Measurements from ENCODE around the gene RCOR1. TPM values are rescaled to one million over a fixed set of nuclear protein-coding genes. Genes with fewer than 3 reads are reported as not detected.

RCOR1 gene
- total RNA-seq, 1 experiment from 2014 or later: 102 TPM

DNA sequence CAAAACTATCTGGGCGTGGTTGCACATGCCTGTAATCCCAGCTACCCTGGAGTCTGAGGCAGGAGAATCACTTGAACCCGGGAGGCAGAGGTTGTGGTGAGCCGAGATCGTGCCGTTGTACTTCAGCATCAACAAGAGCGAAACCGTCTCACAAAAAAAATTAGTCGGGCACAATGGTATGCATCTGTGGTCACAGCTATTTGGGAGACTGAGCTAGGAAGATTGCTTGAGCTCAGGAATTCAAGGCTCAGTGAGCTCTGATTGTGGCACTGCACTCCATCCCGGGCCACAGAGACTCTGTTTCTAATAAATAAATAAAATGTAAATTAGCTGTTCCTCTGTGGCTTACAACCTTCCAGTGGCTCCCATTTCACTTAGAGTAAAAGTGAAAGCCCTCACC, 28.0 kb downstream of the RCOR1 start:
- no peak for TF ChIP-seq EZH2 (IDR thresholded peaks at IDR 0.05; ENCODE audit: borderline replicate concordance, low read depth, low read length, poor library complexity, severe bottlenecking)
- TF ChIP-seq, protein P1, sequence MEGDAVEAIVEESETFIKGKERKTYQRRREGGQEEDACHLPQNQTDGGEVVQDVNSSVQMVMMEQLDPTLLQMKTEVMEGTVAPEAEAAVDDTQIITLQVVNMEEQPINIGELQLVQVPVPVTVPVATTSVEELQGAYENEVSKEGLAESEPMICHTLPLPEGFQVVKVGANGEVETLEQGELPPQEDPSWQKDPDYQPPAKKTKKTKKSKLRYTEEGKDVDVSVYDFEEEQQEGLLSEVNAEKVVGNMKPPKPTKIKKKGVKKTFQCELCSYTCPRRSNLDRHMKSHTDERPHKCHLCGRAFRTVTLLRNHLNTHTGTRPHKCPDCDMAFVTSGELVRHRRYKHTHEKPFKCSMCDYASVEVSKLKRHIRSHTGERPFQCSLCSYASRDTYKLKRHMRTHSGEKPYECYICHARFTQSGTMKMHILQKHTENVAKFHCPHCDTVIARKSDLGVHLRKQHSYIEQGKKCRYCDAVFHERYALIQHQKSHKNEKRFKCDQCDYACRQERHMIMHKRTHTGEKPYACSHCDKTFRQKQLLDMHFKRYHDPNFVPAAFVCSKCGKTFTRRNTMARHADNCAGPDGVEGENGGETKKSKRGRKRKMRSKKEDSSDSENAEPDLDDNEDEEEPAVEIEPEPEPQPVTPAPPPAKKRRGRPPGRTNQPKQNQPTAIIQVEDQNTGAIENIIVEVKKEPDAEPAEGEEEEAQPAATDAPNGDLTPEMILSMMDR (conservative IDR thresholded peaks at IDR 0.05; ENCODE audit: low read depth, low read length): no peak
- intact Hi-C loops (cut with micrococcal nuclease; ENCODE audit: unreplicated experiment): no loop called here
- no peak overlapping the region for H3K4me3 ChIP-seq (ENCODE audit: low read depth, low read length, poor library complexity, severe bottlenecking)
- POLR2A ChIA-PET (ENCODE audit: low non-redundant PET): interaction anchor here (0.6 kb wide), 1 partner anchor 31 kb away, joined by 3 read pairs; no protein-coding TSS in a partner anchor
- DNase-seq (ENCODE audit: low spot score): no peak
- H3K9me3 ChIP-seq (ENCODE audit: low read depth, low read length, poor library complexity, severe bottlenecking): no peaks in the 10 kb centered on the region
- H3K4me1 ChIP-seq (ENCODE audit: insufficient read depth, low read length, poor library complexity, severe bottlenecking): peaks cover 28% of the 10 kb centered on the region
- H3K36me3 ChIP-seq (ENCODE audit: insufficient read depth, low read length, poor library complexity, severe bottlenecking): peaks cover 7% of the 10 kb centered on the region
- H3K27me3 ChIP-seq (replicated peaks; ENCODE audit: insufficient read depth, low read depth, low read length, poor library complexity): no peaks in the 10 kb centered on the region
- no TSS peak for BruUV-seq (replicated peaks)
- CTCF ChIA-PET: no interaction called here
- H3K27ac ChIP-seq (ENCODE audit: low read depth, low read length, poor library complexity, severe bottlenecking): no peak overlapping the region

DNA sequence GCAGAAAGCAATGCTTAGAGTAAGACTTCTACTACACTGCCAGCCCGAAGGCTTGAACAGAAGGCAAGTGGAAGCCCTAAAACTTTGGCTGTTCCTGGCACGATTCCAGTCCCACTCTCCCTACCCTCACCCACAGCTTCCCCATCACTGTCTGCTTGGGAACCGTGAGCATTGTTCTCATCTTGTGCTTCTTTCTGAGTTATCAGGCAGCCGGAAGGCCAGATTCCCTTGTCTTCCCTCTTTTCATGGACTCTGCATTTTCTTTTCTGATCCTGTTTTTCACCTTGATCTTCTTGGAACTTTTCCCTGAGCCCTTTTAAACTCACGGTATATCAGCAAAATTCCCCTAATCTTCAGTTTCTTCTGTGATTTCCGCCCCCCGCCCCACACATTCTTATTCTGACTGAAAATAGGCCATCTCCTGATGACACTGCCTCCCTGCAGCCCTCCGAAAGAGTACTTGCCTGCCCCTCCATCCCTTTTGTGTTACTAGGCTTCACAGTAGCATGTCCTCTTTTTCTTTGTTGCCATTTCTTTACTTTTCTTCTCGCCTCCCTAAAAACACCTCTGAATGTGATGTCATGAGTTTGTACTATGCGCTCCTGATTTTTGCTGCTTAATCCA, 29.9 kb downstream of the RCOR1 start:
- no TSS peak for BruUV-seq (replicated peaks)
- POLR2A ChIA-PET (ENCODE audit: low non-redundant PET): no interaction called here

DNA sequence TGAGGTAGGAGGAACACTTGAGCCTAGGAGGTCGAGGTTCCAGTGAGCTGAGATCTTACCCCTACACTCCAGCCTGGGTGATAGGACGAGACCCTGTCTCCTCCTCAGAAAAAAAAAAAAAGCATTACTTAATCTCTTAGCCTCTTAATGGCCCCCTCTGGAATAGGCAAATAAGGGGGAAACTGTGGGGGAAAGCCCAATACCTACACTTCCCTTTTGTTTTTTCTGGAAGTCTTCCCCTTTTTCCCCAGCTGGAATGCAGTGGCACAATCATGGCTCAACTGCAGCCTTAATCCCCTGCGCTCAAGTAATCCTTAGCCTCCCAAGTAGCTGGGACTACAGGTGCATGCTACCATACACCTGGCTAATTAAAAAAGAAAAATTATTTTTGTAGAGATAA, 32.2 kb downstream of the RCOR1 start:
- H3K27ac ChIP-seq (ENCODE audit: low read depth, low read length, poor library complexity, severe bottlenecking): no peak overlapping the region
- no peak overlapping the region for H3K4me3 ChIP-seq (ENCODE audit: low read depth, low read length, poor library complexity, severe bottlenecking)
- no TSS peak for BruUV-seq (replicated peaks)
- DNase-seq (ENCODE audit: low spot score): no peak
- intact Hi-C loops (cut with micrococcal nuclease; ENCODE audit: unreplicated experiment): no loop called here
- H3K9me3 ChIP-seq (ENCODE audit: low read depth, low read length, poor library complexity, severe bottlenecking): no peaks in the 10 kb centered on the region
- no peak for TF ChIP-seq EZH2 (IDR thresholded peaks at IDR 0.05; ENCODE audit: borderline replicate concordance, low read depth, low read length, poor library complexity, severe bottlenecking)
- ChIA-PET POLR2A (ENCODE audit: low non-redundant PET) (no interaction called here), CTCF (no interaction called here)
- H3K4me1 ChIP-seq (ENCODE audit: insufficient read depth, low read length, poor library complexity, severe bottlenecking): peaks cover 45% of the 10 kb centered on the region
- H3K36me3 ChIP-seq (ENCODE audit: insufficient read depth, low read length, poor library complexity, severe bottlenecking): peaks cover 3% of the 10 kb centered on the region
- no peaks in the 10 kb centered on the region for H3K27me3 ChIP-seq (replicated peaks; ENCODE audit: insufficient read depth, low read depth, low read length, poor library complexity)

More for the DNA sequence above, 29.9 kb downstream of the RCOR1 start:
- Histone ChIP-seq H3K4me3 (ENCODE audit: low read depth, low read length, poor library complexity, severe bottlenecking) (no peak overlapping the region), H3K27ac (ENCODE audit: low read depth, low read length, poor library complexity, severe bottlenecking) (peak overlapping the region; percentile 19), H3K27me3 (replicated peaks; ENCODE audit: insufficient read depth, low read depth, low read length, poor library complexity) (no peaks in the 10 kb centered on the region), H3K36me3 (ENCODE audit: insufficient read depth, low read length, poor library complexity, severe bottlenecking) (peaks cover 3% of the 10 kb centered on the region), H3K9me3 (ENCODE audit: low read depth, low read length, poor library complexity, severe bottlenecking) (no peaks in the 10 kb centered on the region), H3K4me1 (ENCODE audit: insufficient read depth, low read length, poor library complexity, severe bottlenecking) (peaks cover 30% of the 10 kb centered on the region)
- DNase-seq (ENCODE audit: low spot score): peak; percentile 64
- intact Hi-C loops (cut with micrococcal nuclease; ENCODE audit: unreplicated experiment): no loop called here
- CTCF ChIA-PET: no interaction called here
- TF ChIP-seq, protein P1 (conservative IDR thresholded peaks at IDR 0.05; ENCODE audit: low read depth, low read length): no peak
- TF ChIP-seq EZH2 (IDR thresholded peaks at IDR 0.05; ENCODE audit: borderline replicate concordance, low read depth, low read length, poor library complexity, severe bottlenecking): no peak
